Liver (tissue), 3 donors: Measurements from ENCODE around the gene FKBP1C.
"Not testable (repeated sequence)": the region's sequence is repeated elsewhere in the genome, so short reads cannot be mapped to it uniquely, and the experiment has no call there.

Source experiments
- CTCF ChIP-seq: fragments of 150-350 bp; IDR thresholded peaks from 2 replicates; pipeline ENCODE4 v1.5.1; 2017; ENCODE audit warnings: improper control_type of control experiment, low read depth, low read length; ENCODE audit not compliant: missing input control
- EGR1 ChIP-seq, 2 donors: IDR thresholded peaks; 2 replicates each; pipeline ENCODE4 v1.6.1; 2016 to 2018; ENCODE audit warnings: antibody characterized with exemption in 2 of 2, low read depth in 2 of 2
- MAX ChIP-seq: IDR thresholded peaks from 2 replicates; pipeline ENCODE4 v1.6.1; 2016; ENCODE audit warnings: antibody characterized with exemption
- REST ChIP-seq: IDR thresholded peaks from 2 replicates; pipeline ENCODE4 v1.6.1; 2016; ENCODE audit warnings: antibody characterized with exemption, mild to moderate bottlenecking
- SP1 ChIP-seq: IDR thresholded peaks from 2 replicates; pipeline ENCODE4 v1.6.1; 2018; ENCODE audit warnings: antibody characterized with exemption, mild to moderate bottlenecking
- TAF1 ChIP-seq: conservative IDR thresholded peaks from 2 replicates; pipeline ENCODE4 v1.6.1; 2016; ENCODE audit warnings: antibody characterized with exemption, mild to moderate bottlenecking
- YY1 ChIP-seq: IDR thresholded peaks from 2 replicates; pipeline ENCODE4 v1.6.1; 2016; ENCODE audit warnings: antibody characterized with exemption, mild to moderate bottlenecking
- donor health status: healthy.
- donor health status: healthy.

GRCh38 chr6:63230027-63230426 is 18.8 kb downstream of the FKBP1C start:
- TF ChIP-seq YY1; CTCF; EGR1 (IDR thresholded peaks at IDR 0.05; ENCODE audit: low read depth in 2 of 2); REST; TAF1; SP1; MAX: not testable (repeated sequence)
